HG02610 (cell line): ENCODE results near the gene SESTD1.
A peak's percentile ranks its signal among the peaks of the same experiment; 100 is the strongest.

Source experiments
- ATAC-seq: cut with Tn5 transposase; IDR thresholded peaks from one replicate; pipeline ENCODE4 v1.9.1; 2021; ENCODE audit warnings: mild to moderate bottlenecking, moderate library complexity; ENCODE audit not compliant: unreplicated experiment

The SESTD1 gene

GRCh38 chr2:179264368-179265081 is at the start of gene SESTD1:
Gene SESTD1, minus strand, starts transcription at chr2:179264832. Its CDS starts 72,991 bp downstream, at chr2:179191841.
- peak; percentile 55 for ATAC-seq

- no peak for ATAC-seq
These were observed 48.4 kb upstream of the SESTD1 start for GRCh38 chr2:179313057-179313456.

- ATAC-seq = no peak
These were observed 46.5 kb upstream of the SESTD1 start for GRCh38 chr2:179311101-179311500.

GRCh38 chr2:179307616-179308371 is 43.2 kb upstream of the SESTD1 start:
- ATAC-seq = no peak

GRCh38 chr2:179305125-179305524 is 40.5 kb upstream of the SESTD1 start:
- no peak for ATAC-seq

GRCh38 chr2:179304424-179304823 is 39.8 kb upstream of the SESTD1 start:
- ATAC-seq = no peak

- ATAC-seq = no peak
These were observed 38.3 kb upstream of the SESTD1 start for GRCh38 chr2:179302764-179303571.

- ATAC-seq = no peak
These were observed 37.5 kb upstream of the SESTD1 start for GRCh38 chr2:179302149-179302548.

- ATAC-seq = no peak
These were observed 34.0 kb upstream of the SESTD1 start for GRCh38 chr2:179298666-179299065.

- no peak for ATAC-seq
These were observed 33.3 kb upstream of the SESTD1 start for GRCh38 chr2:179297927-179298326.

GRCh38 chr2:179290329-179290728 is 25.7 kb upstream of the SESTD1 start:
- ATAC-seq = no peak

- ATAC-seq = no peak
These were observed 20.4 kb upstream of the SESTD1 start for GRCh38 chr2:179285060-179285459.

GRCh38 chr2:179277429-179278196 is 13.0 kb upstream of the SESTD1 start:
- ATAC-seq = no peak

- no peak for ATAC-seq
These were observed 10.8 kb upstream of the SESTD1 start for GRCh38 chr2:179275253-179276012.

- ATAC-seq = peak; percentile 96
These were observed 10.1 kb upstream of the SESTD1 start for GRCh38 chr2:179274749-179275148.

- ATAC-seq = no peak
These were observed 8.9 kb upstream of the SESTD1 start for GRCh38 chr2:179273461-179273962.

GRCh38 chr2:179272406-179273192 is 8.0 kb upstream of the SESTD1 start:
- ATAC-seq = no peak

GRCh38 chr2:179270689-179271088 is 6.1 kb upstream of the SESTD1 start:
- no peak for ATAC-seq
